SK-N-SH treated with all-trans-retinoic acid at 6 μM for 48 hours (cell line): ENCODE measurements around the gene SERPINB1.

Experiments
- ATAC-seq: fragments of 200-7000 bp; cut with Tn5 transposase; 3 replicates; pipeline ENCODE4 v1.9.1; 2020; ENCODE audit warnings: mild to moderate bottlenecking, moderate library complexity
- ARNTL ChIP-seq: fragments of 450-650 bp; formaldehyde crosslinking; IDR thresholded peaks from 2 replicates; pipeline ENCODE4 v1.5.0; 2020; ENCODE audit warnings: low read depth, mild to moderate bottlenecking, moderate library complexity, borderline replicate concordance
- BACH2 ChIP-seq: fragments of 250-450 bp; sonication (Bioruptor Pico); IDR thresholded peaks from 2 replicates; pipeline ENCODE4 v1.9.0; 2021; ENCODE audit warnings: mild to moderate bottlenecking, borderline replicate concordance
- CSDC2 ChIP-seq: fragments of 250-450 bp; sonication (Bioruptor Pico); IDR thresholded peaks from 2 replicates; pipeline ENCODE4 v1.5.0; 2020; ENCODE audit warnings: mild to moderate bottlenecking, moderate library complexity
- ESRRG ChIP-seq: fragments of 250-450 bp; sonication (Bioruptor Pico); IDR thresholded peaks from 2 replicates; pipeline ENCODE4 v1.6.1; 2021; ENCODE audit warnings: mild to moderate bottlenecking
- GLIS3 ChIP-seq: fragments of 250-450 bp; sonication (Bioruptor Pico); IDR thresholded peaks from 2 replicates; pipeline ENCODE4 v1.5.0; 2020; ENCODE audit warnings: mild to moderate bottlenecking, moderate library complexity
- ISL1 ChIP-seq: fragments of 250-450 bp; sonication (Bioruptor Pico); IDR thresholded peaks from 2 replicates; pipeline ENCODE4 v2.1.2; 2022; ENCODE audit warnings: mild to moderate bottlenecking, moderate library complexity
- OSR1 ChIP-seq: fragments of 250-450 bp; sonication (Bioruptor Pico); IDR thresholded peaks from 2 replicates; pipeline ENCODE4 v1.8.0; 2022; ENCODE audit warnings: moderate library complexity, mild to moderate bottlenecking, inconsistent platforms
- PPARA ChIP-seq: fragments of 250-450 bp; sonication (Bioruptor Pico); IDR thresholded peaks from 2 replicates; pipeline ENCODE4 v1.5.0; 2020; ENCODE audit warnings: mild to moderate bottlenecking, borderline replicate concordance
- RARB ChIP-seq: fragments of 250-450 bp; sonication (Bioruptor Pico); IDR thresholded peaks from 2 replicates; pipeline ENCODE4 v1.8.0; 2021; ENCODE audit warnings: mild to moderate bottlenecking, moderate library complexity
- TCF4 ChIP-seq: fragments of 250-450 bp; sonication (Bioruptor Pico); IDR thresholded peaks from 2 replicates; pipeline ENCODE4 v1.8.0; 2021; ENCODE audit warnings: mild to moderate bottlenecking, moderate library complexity, borderline replicate concordance
- ZC3H10 ChIP-seq: fragments of 250-450 bp; sonication (Bioruptor Pico); IDR thresholded peaks from 2 replicates; pipeline ENCODE4 v1.5.1; 2021; ENCODE audit warnings: mild to moderate bottlenecking, moderate library complexity
- ZFP3 ChIP-seq: fragments of 250-450 bp; sonication (Bioruptor Pico); IDR thresholded peaks from 2 replicates; pipeline ENCODE4 v1.5.0; 2020; ENCODE audit warnings: mild to moderate bottlenecking, moderate library complexity
- ZFP30 ChIP-seq: fragments of 450-650 bp; formaldehyde crosslinking; IDR thresholded peaks from 2 replicates; pipeline ENCODE4 v1.5.0; 2022; ENCODE audit warnings: mild to moderate bottlenecking, moderate library complexity
- ZNF565 ChIP-seq: fragments of 450-650 bp; formaldehyde crosslinking; conservative IDR thresholded peaks from 2 replicates; pipeline ENCODE4 v1.5.0; 2020; ENCODE audit warnings: low read depth, mild to moderate bottlenecking, moderate library complexity
- ZNF70 ChIP-seq: fragments of 450-650 bp; formaldehyde crosslinking; IDR thresholded peaks from 2 replicates; pipeline ENCODE4 v1.5.0; 2020; ENCODE audit warnings: mild to moderate bottlenecking, moderate library complexity
- TF ChIP-seq, protein P1 (sequence below): fragments of 250-450 bp; sonication (Bioruptor Pico); IDR thresholded peaks from 2 replicates; pipeline ENCODE4 v1.5.1; 2020; ENCODE audit warnings: low read depth, mild to moderate bottlenecking, moderate library complexity
- TF ChIP-seq, protein P2 (sequence below): fragments of 250-450 bp; sonication (Bioruptor Pico); IDR thresholded peaks from 2 replicates; pipeline ENCODE4 v1.8.0; 2021; ENCODE audit warnings: low read depth, mild to moderate bottlenecking, moderate library complexity, borderline replicate concordance
- TF ChIP-seq, protein P3 (sequence below): fragments of 250-450 bp; sonication (Bioruptor Pico); IDR thresholded peaks from 2 replicates; pipeline ENCODE4 v1.8.0; 2020; ENCODE audit warnings: mild to moderate bottlenecking, moderate library complexity, borderline replicate concordance
- TF ChIP-seq, protein P4 (sequence below): fragments of 250-450 bp; sonication (Bioruptor Pico); IDR thresholded peaks from 2 replicates; pipeline ENCODE4 v1.5.0; 2020; ENCODE audit warnings: mild to moderate bottlenecking, moderate library complexity

Gene SERPINB1

DNA sequence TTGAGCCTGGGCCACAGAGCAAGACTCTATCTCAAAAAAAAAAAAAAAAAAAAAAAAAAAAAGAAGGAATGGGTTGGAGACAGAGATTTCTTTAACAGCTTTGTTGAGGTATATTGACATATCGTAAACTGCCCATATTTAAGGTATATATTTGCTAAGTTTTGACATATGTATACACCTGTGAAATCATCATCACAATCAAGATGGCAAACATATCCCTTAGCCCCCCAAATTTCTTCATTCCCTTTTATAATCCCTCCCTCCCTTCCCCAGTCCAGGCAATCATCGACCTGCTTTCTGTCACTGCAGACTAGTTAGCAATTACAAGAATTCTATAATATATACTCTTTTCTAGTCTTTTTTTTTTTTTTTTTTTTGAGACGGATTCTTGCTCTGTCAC is 29.0 kb downstream of the SERPINB1 start:
- no peak for ATAC-seq
- TF ChIP-seq ARNTL (CRISPR knock-in tag) (no peak), ZNF565 (CRISPR knock-in tag) (no peak), ISL1 (CRISPR knock-in tag) (no peak), ESRRG (CRISPR knock-in tag) (no peak), ZC3H10 (CRISPR knock-in tag) (no peak)
- TF ChIP-seq, protein P1, sequence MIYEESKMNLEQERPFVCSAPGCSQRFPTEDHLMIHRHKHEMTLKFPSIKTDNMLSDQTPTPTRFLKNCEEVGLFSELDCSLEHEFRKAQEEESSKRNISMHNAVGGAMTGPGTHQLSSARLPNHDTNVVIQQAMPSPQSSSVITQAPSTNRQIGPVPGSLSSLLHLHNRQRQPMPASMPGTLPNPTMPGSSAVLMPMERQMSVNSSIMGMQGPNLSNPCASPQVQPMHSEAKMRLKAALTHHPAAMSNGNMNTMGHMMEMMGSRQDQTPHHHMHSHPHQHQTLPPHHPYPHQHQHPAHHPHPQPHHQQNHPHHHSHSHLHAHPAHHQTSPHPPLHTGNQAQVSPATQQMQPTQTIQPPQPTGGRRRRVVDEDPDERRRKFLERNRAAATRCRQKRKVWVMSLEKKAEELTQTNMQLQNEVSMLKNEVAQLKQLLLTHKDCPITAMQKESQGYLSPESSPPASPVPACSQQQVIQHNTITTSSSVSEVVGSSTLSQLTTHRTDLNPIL (CRISPR knock-in tag) = no peak

DNA sequence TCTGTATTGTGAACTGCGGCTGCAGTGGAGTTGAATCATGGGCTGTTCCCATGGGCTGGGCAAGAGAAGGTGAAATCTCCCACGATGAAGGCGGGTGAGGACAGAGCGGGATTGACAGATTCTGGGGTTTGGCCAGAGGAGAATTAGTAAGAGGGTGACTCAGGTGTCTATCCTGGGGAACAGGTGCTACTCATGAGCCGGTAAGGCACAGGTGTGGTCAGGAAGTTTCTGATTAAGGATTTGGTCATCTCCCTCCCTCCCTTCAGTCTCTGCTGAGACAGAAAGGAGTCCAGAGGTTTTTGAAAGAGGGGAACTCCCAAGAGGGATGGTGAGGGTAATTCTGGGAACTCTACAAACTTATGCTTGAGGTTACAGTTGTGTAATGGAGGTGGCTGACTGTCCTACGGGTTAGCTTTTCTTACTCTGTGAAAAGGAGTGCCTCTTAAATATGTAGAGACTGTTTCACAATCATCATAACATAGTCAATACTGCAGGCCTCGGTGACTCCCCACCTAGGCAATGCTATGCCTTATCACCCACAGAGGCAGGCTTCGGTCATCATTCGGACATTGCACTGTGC is 31.5 kb downstream of the SERPINB1 start:
- TF ChIP-seq, protein P2, sequence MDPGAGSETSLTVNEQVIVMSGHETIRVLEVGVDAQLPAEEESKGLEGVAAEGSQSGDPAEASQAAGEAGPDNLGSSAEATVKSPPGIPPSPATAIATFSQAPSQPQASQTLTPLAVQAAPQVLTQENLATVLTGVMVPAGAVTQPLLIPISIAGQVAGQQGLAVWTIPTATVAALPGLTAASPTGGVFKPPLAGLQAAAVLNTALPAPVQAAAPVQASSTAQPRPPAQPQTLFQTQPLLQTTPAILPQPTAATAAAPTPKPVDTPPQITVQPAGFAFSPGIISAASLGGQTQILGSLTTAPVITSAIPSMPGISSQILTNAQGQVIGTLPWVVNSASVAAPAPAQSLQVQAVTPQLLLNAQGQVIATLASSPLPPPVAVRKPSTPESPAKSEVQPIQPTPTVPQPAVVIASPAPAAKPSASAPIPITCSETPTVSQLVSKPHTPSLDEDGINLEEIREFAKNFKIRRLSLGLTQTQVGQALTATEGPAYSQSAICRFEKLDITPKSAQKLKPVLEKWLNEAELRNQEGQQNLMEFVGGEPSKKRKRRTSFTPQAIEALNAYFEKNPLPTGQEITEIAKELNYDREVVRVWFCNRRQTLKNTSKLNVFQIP (CRISPR knock-in tag) = no peak
- ATAC-seq = no peak

DNA sequence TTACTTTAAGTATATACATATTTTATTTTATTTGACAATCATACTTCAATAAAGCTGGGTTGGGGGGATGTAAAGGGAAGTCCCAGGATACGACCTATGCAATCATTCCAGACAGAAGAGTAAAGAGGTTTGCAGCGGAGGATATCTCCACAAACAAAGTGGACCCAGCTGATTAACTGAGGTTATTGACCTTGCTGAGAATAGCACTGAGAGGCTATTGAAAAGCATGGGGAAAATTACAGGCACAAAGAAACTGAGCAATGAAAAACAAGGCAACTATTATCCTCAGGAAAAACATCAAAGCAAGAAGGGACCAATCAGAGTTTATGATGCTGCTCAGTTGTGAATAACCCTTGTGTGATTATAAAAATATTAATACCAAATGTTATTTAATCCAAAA is 32.6 kb downstream of the SERPINB1 start:
- no peak for ATAC-seq
- TF ChIP-seq TCF4 (CRISPR knock-in tag) (no peak), ZNF565 (CRISPR knock-in tag) (no peak), CSDC2 (CRISPR knock-in tag) (no peak), ZC3H10 (CRISPR knock-in tag) (no peak), RARB (no peak), ZNF70 (CRISPR knock-in tag) (no peak), ZFP3 (CRISPR knock-in tag) (no peak), ARNTL (CRISPR knock-in tag) (no peak)
- TF ChIP-seq, protein P1 (CRISPR knock-in tag) = no peak

DNA sequence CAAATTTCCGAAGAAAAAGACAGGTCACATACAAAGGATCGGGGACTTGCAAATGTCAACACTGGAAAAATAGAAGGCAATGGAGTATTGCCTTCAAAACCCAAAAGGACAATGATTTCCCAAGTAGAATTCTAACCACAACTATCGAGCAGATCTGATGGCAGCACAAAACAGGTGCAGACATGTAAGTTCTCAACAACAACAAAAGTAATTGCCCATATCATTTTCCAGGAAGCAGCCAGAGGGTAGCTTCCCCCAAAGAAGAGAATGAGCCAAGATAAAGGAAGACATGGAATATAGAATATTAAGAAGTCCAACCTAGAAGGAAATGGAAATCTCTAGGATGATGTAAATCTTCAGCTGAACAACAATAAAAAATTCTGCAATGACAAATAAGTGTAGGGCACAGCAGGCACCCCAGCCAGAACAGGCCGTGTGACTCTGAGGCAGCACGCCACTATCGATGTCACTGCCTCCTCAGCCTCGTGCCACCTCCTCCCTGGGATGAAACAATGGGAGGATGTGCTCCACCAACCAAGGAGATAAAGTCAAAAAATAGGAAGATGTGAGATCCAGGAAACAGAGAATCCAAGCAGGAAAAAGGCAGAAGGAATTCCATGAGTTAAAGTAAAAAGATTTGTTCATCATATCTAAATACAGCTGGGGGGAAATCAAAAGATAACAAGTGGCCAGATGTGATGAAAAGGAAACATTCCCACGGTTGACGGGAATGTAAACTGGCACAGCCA is 34.1 kb downstream of the SERPINB1 start:
- TF ChIP-seq RARB (no peak), ZNF565 (CRISPR knock-in tag) (no peak), ISL1 (CRISPR knock-in tag) (no peak), TCF4 (CRISPR knock-in tag) (no peak), ESRRG (CRISPR knock-in tag) (no peak), PPARA (no peak), OSR1 (no peak), BACH2 (CRISPR knock-in tag) (no peak), ZNF70 (CRISPR knock-in tag) (no peak), GLIS3 (CRISPR knock-in tag) (no peak), ZFP30 (CRISPR knock-in tag) (no peak), ZC3H10 (CRISPR knock-in tag) (no peak)
- TF ChIP-seq, protein P3, sequence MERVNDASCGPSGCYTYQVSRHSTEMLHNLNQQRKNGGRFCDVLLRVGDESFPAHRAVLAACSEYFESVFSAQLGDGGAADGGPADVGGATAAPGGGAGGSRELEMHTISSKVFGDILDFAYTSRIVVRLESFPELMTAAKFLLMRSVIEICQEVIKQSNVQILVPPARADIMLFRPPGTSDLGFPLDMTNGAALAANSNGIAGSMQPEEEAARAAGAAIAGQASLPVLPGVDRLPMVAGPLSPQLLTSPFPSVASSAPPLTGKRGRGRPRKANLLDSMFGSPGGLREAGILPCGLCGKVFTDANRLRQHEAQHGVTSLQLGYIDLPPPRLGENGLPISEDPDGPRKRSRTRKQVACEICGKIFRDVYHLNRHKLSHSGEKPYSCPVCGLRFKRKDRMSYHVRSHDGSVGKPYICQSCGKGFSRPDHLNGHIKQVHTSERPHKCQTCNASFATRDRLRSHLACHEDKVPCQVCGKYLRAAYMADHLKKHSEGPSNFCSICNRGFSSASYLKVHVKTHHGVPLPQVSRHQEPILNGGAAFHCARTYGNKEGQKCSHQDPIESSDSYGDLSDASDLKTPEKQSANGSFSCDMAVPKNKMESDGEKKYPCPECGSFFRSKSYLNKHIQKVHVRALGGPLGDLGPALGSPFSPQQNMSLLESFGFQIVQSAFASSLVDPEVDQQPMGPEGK (CRISPR knock-in tag) = no peak
- TF ChIP-seq, protein P1 (CRISPR knock-in tag) = no peak
- TF ChIP-seq, protein P4, sequence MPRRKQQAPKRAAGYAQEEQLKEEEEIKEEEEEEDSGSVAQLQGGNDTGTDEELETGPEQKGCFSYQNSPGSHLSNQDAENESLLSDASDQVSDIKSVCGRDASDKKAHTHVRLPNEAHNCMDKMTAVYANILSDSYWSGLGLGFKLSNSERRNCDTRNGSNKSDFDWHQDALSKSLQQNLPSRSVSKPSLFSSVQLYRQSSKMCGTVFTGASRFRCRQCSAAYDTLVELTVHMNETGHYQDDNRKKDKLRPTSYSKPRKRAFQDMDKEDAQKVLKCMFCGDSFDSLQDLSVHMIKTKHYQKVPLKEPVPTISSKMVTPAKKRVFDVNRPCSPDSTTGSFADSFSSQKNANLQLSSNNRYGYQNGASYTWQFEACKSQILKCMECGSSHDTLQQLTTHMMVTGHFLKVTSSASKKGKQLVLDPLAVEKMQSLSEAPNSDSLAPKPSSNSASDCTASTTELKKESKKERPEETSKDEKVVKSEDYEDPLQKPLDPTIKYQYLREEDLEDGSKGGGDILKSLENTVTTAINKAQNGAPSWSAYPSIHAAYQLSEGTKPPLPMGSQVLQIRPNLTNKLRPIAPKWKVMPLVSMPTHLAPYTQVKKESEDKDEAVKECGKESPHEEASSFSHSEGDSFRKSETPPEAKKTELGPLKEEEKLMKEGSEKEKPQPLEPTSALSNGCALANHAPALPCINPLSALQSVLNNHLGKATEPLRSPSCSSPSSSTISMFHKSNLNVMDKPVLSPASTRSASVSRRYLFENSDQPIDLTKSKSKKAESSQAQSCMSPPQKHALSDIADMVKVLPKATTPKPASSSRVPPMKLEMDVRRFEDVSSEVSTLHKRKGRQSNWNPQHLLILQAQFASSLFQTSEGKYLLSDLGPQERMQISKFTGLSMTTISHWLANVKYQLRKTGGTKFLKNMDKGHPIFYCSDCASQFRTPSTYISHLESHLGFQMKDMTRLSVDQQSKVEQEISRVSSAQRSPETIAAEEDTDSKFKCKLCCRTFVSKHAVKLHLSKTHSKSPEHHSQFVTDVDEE (CRISPR knock-in tag) = no peak
- no peak for ATAC-seq
